ENCODE measurements around the gene CSGALNACT2. TPM values are rescaled to one million over a fixed set of nuclear protein-coding genes. Genes with fewer than 3 reads are reported as not detected.

The CSGALNACT2 gene
- total RNA-seq, 1 experiment from 2014 or later, result 6.4 TPM

DNA sequence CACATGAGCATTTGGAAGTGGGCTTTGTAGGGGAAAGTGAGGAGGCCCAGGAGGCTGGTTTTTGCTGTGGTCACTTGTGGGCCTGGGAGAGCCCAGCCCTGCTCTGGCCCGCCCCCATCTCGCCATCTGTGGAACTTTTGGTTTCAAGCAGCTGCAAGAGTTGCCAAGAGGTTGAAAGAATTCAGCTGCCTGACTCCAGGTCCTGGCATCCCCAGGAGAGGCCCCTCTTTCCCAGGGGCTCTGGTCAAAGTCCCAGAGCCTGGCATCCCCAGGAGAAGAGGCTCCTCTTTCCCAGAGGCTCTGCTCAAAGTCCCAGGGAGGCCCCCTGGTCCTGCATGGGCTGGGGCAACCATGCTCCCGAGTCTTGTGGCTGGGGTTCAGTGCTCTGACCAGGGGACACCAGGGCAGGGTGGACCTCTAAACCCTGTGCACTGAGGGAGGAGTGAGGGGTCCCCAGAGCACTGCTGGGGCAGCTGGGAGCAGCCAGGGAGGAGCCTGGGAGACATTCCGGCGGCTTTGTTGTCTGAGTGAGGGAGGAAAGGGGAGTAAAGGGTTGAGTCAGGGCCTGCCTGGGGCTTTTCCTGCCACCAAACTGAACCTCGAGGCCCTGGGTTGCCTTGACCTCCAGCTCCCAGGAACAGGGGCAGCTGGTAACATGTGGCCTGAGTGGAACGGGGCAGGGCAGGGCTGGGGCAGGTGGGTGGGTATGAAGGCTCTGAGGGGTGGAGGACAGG is 27.7 kb upstream of the CSGALNACT2 start:
- no peaks in the 10 kb centered on the region for H3K36me3 Mint-ChIP-seq (ENCODE audit: insufficient read depth, unreplicated experiment)
- H3K27me3 ChIP-seq (replicated peaks; ENCODE audit: control insufficient read depth, insufficient read depth, low read length), result no peaks in the 10 kb centered on the region

DNA sequence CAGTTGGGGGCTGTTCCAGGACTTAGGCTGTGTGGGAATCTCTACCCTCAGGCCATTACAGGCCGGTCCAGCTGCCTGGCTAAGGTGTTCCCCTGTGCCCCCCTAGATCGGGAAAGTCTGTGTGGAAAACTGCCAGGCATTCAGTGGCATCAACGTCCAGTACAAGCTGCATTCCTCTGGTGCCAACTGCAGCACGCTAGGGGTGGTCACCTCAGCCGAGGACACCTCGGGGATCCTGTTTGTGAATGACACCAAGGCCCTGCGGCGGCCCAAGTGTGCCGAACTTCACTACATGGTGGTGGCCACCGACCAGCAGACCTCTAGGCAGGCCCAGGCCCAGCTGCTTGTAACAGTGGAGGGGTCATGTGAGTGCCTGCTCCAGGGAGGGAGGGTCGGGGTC is 27.1 kb upstream of the CSGALNACT2 start:
- Histone ChIP-seq H3K27me3 (replicated peaks; ENCODE audit: control insufficient read depth, insufficient read depth, low read length) (no peaks in the 10 kb centered on the region), H3K9me3 (no peaks in the 10 kb centered on the region), H3K4me1 (no peaks in the 10 kb centered on the region), H3K36me3 (ENCODE audit: control insufficient read depth, insufficient read depth, low read length) (no peaks in the 10 kb centered on the region), H3K4me3 (ENCODE audit: low read depth, low read length) (no peak overlapping the region)
- intact Hi-C loops (cut with micrococcal nuclease; ENCODE audit: unreplicated experiment), result no loop called here
- no peaks in the 10 kb centered on the region for H3K9me3 Mint-ChIP-seq (ENCODE audit: unreplicated experiment)
- ChIA-PET CTCF (no interaction called here), POLR2A (no interaction called here)
- TF ChIP-seq, protein P1, sequence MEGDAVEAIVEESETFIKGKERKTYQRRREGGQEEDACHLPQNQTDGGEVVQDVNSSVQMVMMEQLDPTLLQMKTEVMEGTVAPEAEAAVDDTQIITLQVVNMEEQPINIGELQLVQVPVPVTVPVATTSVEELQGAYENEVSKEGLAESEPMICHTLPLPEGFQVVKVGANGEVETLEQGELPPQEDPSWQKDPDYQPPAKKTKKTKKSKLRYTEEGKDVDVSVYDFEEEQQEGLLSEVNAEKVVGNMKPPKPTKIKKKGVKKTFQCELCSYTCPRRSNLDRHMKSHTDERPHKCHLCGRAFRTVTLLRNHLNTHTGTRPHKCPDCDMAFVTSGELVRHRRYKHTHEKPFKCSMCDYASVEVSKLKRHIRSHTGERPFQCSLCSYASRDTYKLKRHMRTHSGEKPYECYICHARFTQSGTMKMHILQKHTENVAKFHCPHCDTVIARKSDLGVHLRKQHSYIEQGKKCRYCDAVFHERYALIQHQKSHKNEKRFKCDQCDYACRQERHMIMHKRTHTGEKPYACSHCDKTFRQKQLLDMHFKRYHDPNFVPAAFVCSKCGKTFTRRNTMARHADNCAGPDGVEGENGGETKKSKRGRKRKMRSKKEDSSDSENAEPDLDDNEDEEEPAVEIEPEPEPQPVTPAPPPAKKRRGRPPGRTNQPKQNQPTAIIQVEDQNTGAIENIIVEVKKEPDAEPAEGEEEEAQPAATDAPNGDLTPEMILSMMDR (IDR thresholded peaks at IDR 0.05; ENCODE audit: insufficient read depth in 1 of 2, low read depth in 1 of 2, low read length in 1 of 2, severe bottlenecking in 1 of 2, unreplicated experiment in 1 of 2), result no peak
- no peak overlapping the region for H3K27ac Mint-ChIP-seq (ENCODE audit: unreplicated experiment)
- no peaks in the 10 kb centered on the region for H3K36me3 Mint-ChIP-seq (ENCODE audit: insufficient read depth, unreplicated experiment)
- no peak overlapping the region for H3K4me3 Mint-ChIP-seq (ENCODE audit: unreplicated experiment)
- H3K27me3 Mint-ChIP-seq (ENCODE audit: insufficient read depth, unreplicated experiment), result no peaks in the 10 kb centered on the region
- DNase-seq, result no peak
- no TSS peak for BruUV-seq (replicated peaks)
- no peaks in the 10 kb centered on the region for H3K4me1 Mint-ChIP-seq (ENCODE audit: low read depth, unreplicated experiment)

More for the DNA sequence above, 27.7 kb upstream of the CSGALNACT2 start:
- DNase-seq, result no peak
- TF ChIP-seq, protein P1 (IDR thresholded peaks at IDR 0.05; ENCODE audit: insufficient read depth in 1 of 2, low read depth in 1 of 2, low read length in 1 of 2, severe bottlenecking in 1 of 2, unreplicated experiment in 1 of 2), result no peak
- H3K9me3 Mint-ChIP-seq (ENCODE audit: unreplicated experiment), result no peaks in the 10 kb centered on the region
- ChIA-PET CTCF (no interaction called here), POLR2A (no interaction called here)
- Histone ChIP-seq H3K4me3 (ENCODE audit: low read depth, low read length) (no peak overlapping the region), H3K9me3 (no peaks in the 10 kb centered on the region), H3K4me1 (no peaks in the 10 kb centered on the region), H3K36me3 (ENCODE audit: control insufficient read depth, insufficient read depth, low read length) (no peaks in the 10 kb centered on the region)
- no peak overlapping the region for H3K4me3 Mint-ChIP-seq (ENCODE audit: unreplicated experiment)
- no peaks in the 10 kb centered on the region for H3K4me1 Mint-ChIP-seq (ENCODE audit: low read depth, unreplicated experiment)
- BruUV-seq (replicated peaks), result no TSS peak
- H3K27me3 Mint-ChIP-seq (ENCODE audit: insufficient read depth, unreplicated experiment), result no peaks in the 10 kb centered on the region
- intact Hi-C loops (cut with micrococcal nuclease; ENCODE audit: unreplicated experiment), result no loop called here
- H3K27ac Mint-ChIP-seq (ENCODE audit: unreplicated experiment), result no peak overlapping the region

DNA sequence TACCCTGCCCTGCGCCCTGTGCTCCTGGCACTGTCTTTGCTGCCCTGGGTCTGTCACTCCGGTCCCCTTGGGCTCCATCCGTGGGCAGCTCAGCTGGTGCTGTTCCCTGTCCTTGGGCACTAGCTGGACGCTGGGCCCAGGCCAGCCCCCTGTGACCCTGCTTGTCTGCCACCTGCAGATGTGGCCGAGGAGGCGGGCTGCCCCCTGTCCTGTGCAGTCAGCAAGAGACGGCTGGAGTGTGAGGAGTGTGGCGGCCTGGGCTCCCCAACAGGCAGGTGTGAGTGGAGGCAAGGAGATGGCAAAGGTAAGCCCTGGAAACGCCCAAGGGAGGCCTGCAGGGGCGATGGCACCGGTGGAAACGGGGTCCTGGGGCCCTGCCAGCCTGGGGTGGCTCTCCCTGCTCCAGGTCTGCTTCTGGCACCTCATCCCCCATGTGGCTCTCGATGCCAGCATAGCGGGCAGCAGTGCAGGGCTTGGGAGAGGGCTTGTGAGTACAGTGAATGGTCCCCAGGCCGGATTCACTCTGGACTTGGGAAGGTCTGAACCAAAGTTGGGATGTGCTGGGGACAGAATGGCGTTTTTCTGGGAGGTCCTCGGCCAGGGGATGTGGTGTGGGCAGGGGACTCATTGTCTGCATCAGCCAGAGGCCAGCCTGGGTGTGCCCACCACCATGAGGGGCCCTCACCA is 26.2 kb upstream of the CSGALNACT2 start:
- no peaks in the 10 kb centered on the region for H3K27me3 ChIP-seq (replicated peaks; ENCODE audit: control insufficient read depth, insufficient read depth, low read length)
- H3K36me3 Mint-ChIP-seq (ENCODE audit: insufficient read depth, unreplicated experiment), result no peaks in the 10 kb centered on the region
- intact Hi-C loops (cut with micrococcal nuclease; ENCODE audit: unreplicated experiment), result no loop called here
- H3K36me3 ChIP-seq (ENCODE audit: control insufficient read depth, insufficient read depth, low read length), result no peaks in the 10 kb centered on the region
- no peaks in the 10 kb centered on the region for H3K9me3 Mint-ChIP-seq (ENCODE audit: unreplicated experiment)
- DNase-seq, result no peak
- H3K4me1 ChIP-seq, result no peaks in the 10 kb centered on the region
- no peak overlapping the region for H3K4me3 ChIP-seq (ENCODE audit: low read depth, low read length)
- no TSS peak for BruUV-seq (replicated peaks)
- no peaks in the 10 kb centered on the region for H3K9me3 ChIP-seq
- H3K4me3 Mint-ChIP-seq (ENCODE audit: unreplicated experiment), result no peak overlapping the region
- ChIA-PET CTCF (no interaction called here), POLR2A (no interaction called here)
- TF ChIP-seq, protein P1 (IDR thresholded peaks at IDR 0.05; ENCODE audit: insufficient read depth in 1 of 2, low read depth in 1 of 2, low read length in 1 of 2, severe bottlenecking in 1 of 2, unreplicated experiment in 1 of 2), result no peak
- no peaks in the 10 kb centered on the region for H3K4me1 Mint-ChIP-seq (ENCODE audit: low read depth, unreplicated experiment)
- H3K27ac Mint-ChIP-seq (ENCODE audit: unreplicated experiment), result no peak overlapping the region
- no peaks in the 10 kb centered on the region for H3K27me3 Mint-ChIP-seq (ENCODE audit: insufficient read depth, unreplicated experiment)
